ENCODE data around the gene BCL2L13. TPM values are rescaled to one million over a fixed set of nuclear protein-coding genes. Genes with fewer than 3 reads are reported as not detected.

Gene BCL2L13, protein sequence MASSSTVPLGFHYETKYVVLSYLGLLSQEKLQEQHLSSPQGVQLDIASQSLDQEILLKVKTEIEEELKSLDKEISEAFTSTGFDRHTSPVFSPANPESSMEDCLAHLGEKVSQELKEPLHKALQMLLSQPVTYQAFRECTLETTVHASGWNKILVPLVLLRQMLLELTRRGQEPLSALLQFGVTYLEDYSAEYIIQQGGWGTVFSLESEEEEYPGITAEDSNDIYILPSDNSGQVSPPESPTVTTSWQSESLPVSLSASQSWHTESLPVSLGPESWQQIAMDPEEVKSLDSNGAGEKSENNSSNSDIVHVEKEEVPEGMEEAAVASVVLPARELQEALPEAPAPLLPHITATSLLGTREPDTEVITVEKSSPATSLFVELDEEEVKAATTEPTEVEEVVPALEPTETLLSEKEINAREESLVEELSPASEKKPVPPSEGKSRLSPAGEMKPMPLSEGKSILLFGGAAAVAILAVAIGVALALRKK
- 36.9 and 39.0 TPM in 2 replicates for total RNA-seq

DNA sequence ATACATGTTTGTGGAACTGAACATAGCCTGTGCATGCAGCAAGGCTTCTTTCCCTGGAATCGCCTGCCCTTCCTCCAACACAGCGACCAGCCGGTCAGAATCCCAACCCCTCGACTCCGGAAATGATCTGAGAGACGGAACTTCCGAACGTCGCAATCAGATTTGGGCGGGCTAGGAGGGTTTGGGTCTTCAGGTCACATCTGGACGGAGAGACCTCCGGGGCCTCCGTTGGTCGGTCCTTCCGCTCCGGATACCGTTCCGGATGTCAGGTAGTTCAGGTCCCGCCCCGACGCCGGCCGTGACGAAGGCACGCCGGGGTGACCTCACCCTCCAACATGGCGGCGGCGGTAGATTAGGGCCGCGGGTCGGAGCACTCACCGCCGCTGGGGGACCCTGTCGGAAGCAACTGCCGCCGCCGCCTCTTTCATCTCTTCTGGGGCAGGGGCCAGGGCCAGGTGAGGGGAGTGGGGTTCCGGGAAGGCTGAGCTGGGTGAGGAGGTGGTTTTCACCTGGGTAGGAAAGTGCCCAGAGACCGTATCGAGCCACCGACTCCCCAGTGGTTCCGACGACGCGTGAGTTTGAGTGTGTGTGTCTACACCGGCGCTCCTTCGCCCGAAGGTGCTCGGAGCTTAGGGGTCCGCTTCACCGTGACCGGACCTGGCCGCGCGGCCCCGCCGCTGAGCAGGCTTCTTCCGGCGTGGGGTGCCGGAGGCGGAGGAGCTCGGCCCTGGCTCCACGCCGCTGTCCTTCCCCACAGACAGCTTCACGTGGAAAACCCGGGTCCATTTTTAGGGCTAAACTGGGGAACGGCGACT is at the start of gene BCL2L13:
Gene BCL2L13, plus strand, starts transcription at position 326 of the 815 bp plus-strand sequence. CDS start 16,955 bp downstream, outside the sequence.

DNA sequence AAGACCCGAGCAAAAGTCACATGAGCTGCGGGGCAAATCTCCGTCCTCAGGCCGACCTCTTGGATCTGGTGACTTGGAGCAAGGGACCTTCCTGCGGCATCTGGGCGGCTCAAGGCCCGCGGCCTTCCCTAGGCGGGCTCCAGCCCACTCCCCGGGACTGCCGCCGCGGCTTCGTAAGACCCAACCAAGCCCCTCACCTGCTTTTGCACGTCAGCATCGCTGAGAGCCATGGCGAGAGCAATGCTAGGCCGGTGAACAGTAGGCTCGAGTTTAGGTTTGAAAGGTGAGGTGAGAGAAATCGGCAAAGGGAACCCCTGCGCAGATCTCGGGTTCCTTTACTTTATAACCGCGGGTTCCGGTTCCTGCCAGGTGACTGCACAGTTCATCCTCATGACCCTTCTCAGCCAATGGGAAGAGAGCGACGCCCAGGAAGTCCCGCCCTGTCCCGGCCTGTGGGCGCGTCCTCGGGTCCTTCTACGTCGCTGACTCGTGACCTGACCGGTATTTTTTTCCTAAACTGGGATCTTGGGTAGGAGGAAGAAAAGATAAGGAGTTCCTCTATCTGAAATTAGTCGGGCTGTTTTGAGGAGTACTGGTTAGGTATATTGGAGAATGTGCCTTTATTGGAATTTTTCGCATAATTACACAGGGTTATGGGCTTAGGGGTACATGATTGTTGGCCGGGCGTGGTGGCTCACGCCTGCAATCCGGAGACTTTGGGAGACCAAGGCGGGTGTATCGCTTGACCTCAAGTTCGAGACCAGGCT is 10.0 kb upstream of the BCL2L13 start, which contains the start of gene ATP6V1E1:
Gene ATP6V1E1, minus strand, starts transcription at position 344 of the 767 bp plus-strand sequence. Its CDS starts 114 bp downstream, at position 230.

DNA sequence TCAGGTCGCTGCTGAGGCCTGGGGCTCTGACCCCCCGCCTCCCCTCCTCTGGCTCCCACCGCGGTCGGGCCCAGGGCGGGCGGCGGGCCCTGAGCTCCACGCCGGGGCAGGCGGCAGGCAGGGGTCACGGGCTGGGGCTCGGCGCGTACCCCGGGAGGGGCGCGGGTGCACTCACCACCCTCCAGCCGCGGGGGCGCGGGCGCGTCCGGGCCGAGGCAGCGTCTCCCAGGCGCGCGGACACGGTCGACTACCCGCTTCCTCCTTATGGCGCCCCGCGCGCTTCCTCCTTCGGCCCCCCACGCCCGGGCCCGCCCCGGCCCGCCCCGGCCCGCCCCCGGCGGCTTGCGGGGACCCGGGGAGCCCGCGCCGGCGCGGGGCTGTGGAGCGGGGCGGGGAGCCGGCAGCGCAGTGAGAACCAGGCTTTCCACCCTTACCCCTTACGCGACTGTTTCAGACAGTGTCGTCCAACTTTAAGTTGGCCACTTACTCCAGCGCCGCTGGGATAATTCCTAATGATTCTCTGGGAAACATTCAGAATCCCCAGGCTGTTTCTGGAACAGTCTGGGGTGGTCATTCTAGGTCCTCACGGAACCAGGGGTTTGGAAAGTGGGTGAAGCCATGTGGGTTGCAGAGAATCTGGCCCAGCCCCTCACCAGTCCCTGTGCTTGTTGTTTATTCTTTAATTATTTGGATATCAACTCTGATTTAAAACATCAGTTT is 135.8 kb downstream of the BCL2L13 start, which contains the start of gene BID:
Gene BID, minus strand, starts transcription at position 264 of the 720 bp plus-strand sequence. CDS start 24,353 bp downstream, outside the sequence.

Other genes with a start within 250 kb of the BCL2L13 start
- 0.16 TPM in 1 of 2 replicates, not detected in the other for gene SLC25A18, start 75.3 kb upstream of the BCL2L13 start, total RNA-seq
- 93.3 and 138 TPM in 2 replicates for gene ATP6V1E1, start 10.0 kb upstream of the BCL2L13 start, total RNA-seq
- 18.2 and 26.9 TPM in 2 replicates for gene BID, start 135.7 kb downstream of the BCL2L13 start, total RNA-seq